Esophagus muscularis mucosa (tissue), 4 donors: ENCODE measurements around the gene AKT1. TPM values are rescaled to one million over a fixed set of nuclear protein-coding genes. Genes with fewer than 3 reads are reported as not detected.
"Not testable (repeated sequence)": the region's sequence is repeated elsewhere in the genome, so short reads cannot be mapped to it uniquely, and the experiment has no call there.

ENCODE experiments used
- DNase-seq: peaks from one replicate; pipeline ENCODE4 v3.0.0-alpha.2; 2017; ENCODE audit errors: extremely low spot score
- H3K27ac ChIP-seq, 4 donors: fragments of 200-600 bp; sonication (generic); replicated peaks in 1 of 4; 1 replicate in 3 of 4; 2 replicates in 1 of 4; pipeline ENCODE4 v1.5.1; 2016 to 2019; ENCODE audit warnings: mild to moderate bottlenecking in 1 of 4
- H3K27me3 ChIP-seq, 4 donors: fragments of 200-600 bp; sonication (generic); one replicate each; pipeline versions ENCODE4 v1.5.1 to v1.6.0; 2016 to 2019
- H3K36me3 ChIP-seq, 4 donors: fragments of 200-600 bp; sonication (generic); one replicate each; pipeline ENCODE4 v1.5.1; 2016 to 2019
- H3K4me1 ChIP-seq, 4 donors: fragments of 200-600 bp; sonication (generic); one replicate each; pipeline ENCODE4 v1.5.1; 2016 to 2019
- H3K4me3 ChIP-seq, 4 donors: fragments of 200-600 bp; sonication (generic); 1 replicate in 2 of 4; 2 replicates in 2 of 4; pipeline ENCODE4 v1.5.1; 2016 to 2019; ENCODE audit warnings: mild to moderate bottlenecking in 4 of 4, moderate library complexity in 1 of 4
- H3K9me3 ChIP-seq, 4 donors: fragments of 200-600 bp; sonication (generic); 1 replicate in 3 of 4; 2 replicates in 1 of 4; pipeline ENCODE4 v1.5.1; 2016 to 2019
- CTCF ChIP-seq, 3 experiments: fragments of 200-600 bp in 2 of 3; fragments of 450-650 bp in 1 of 3; sonication (generic) in 2 of 3; IDR thresholded peaks; one replicate each; pipeline ENCODE4 v1.5.1; 2017 to 2019; ENCODE audit warnings: antibody characterized with exemption in 3 of 3, mild to moderate bottlenecking in 2 of 3, moderate library complexity in 1 of 3
- EP300 ChIP-seq: sonication (generic); formaldehyde crosslinking; IDR thresholded peaks from one replicate; pipeline ENCODE4 v1.6.1; 2017; ENCODE audit warnings: antibody characterized with exemption
- POLR2A ChIP-seq: fragments of 450-650 bp; IDR thresholded peaks from one replicate; pipeline ENCODE4 v1.6.1; 2017; ENCODE audit warnings: antibody characterized with exemption, moderate library complexity, mild to moderate bottlenecking, low read depth
- POLR2AphosphoS5 ChIP-seq, 2 donors: sonication (generic); formaldehyde crosslinking; IDR thresholded peaks; one replicate each; pipeline ENCODE4 v1.6.1; 2017; ENCODE audit warnings: antibody characterized with exemption in 2 of 2
- WGBS: methylation state at CpG from one replicate; pipeline ENCODE4 v1.1.5; 2018; 5-methylcytosine and 5-hydroxymethylcytosine counted together
- intact Hi-C: fragments of 100-400 bp; cut with DNase I; formaldehyde crosslinking; loops from one replicate; pipeline ENCODE4 v1.15.1; 2023
- total RNA-seq, 4 donors: library from RNA; depleted of rRNA; stranded (reverse); fragments of >200 nt; gene quantifications; one replicate each; pipeline versions ENCODE4 v1.1.0 to v1.2.1, GENCODE V29; 2016

Gene AKT1
- total RNA-seq, 4 donors from 2014 or later, result 162 to 267 (median 187) TPM

- intact Hi-C loops, result no loop called here
Measured at GRCh38 chr14:104752423-104752734, 43.2 kb downstream of the AKT1 start.

GRCh38 chr14:104751539-104752422 lies 43.8 kb downstream of the AKT1 start:
- Histone ChIP-seq H3K9me3 (no peaks in the 10 kb centered on the region), H3K27ac (peak overlapping the region; percentile 83 to 95 (median 88)), H3K27me3 (no peaks in the 10 kb centered on the region), H3K4me3 (peak overlapping the region; percentile 77 to 99 (median 86)), H3K36me3 (peaks cover 13 to 17% (median 15%) of the 10 kb centered on the region in 4 donors), H3K4me1 (peaks cover 23 to 63% (median 57%) of the 10 kb centered on the region in 4 donors)
- TF ChIP-seq CTCF (IDR thresholded peaks at IDR 0.05), result no peak
- intact Hi-C loops, result no loop called here
- DNase-seq, result no peak
- WGBS, result 72% methylated on average over 34 of the region's 90 CpGs

More at GRCh38 chr14:104752423-104752734, 43.2 kb downstream of the AKT1 start:
- H3K27ac ChIP-seq, result peak overlapping the region; percentile 83 to 95 (median 88)
- peaks cover 23 to 57% (median 52%) of the 10 kb centered on the region in 4 donors for H3K4me1 ChIP-seq
- peaks cover 17 to 23% (median 21%) of the 10 kb centered on the region in 4 donors for H3K36me3 ChIP-seq
- TF ChIP-seq POLR2AphosphoS5 (IDR thresholded peaks at IDR 0.05), result no peak
- no peak for TF ChIP-seq CTCF (IDR thresholded peaks at IDR 0.05)
- no peak for TF ChIP-seq POLR2A
- no peak for TF ChIP-seq EP300
- 3% methylated on average over 21 of the region's 21 CpGs for WGBS
- peak overlapping the region; percentile 77 to 99 (median 86) for H3K4me3 ChIP-seq
- DNase-seq, result no peak
- no peaks in the 10 kb centered on the region for H3K27me3 ChIP-seq
- no peaks in the 10 kb centered on the region for H3K9me3 ChIP-seq

GRCh38 chr14:104750753-104751057 lies 44.8 kb downstream of the AKT1 start:
- peaks cover 23 to 74% (median 65%) of the 10 kb centered on the region in 4 donors for H3K4me1 ChIP-seq
- H3K27me3 ChIP-seq, H3K4me3 ChIP-seq, intact Hi-C loops, H3K9me3 ChIP-seq, H3K27ac ChIP-seq, DNase-seq: not testable (repeated sequence)
- peaks cover 2 to 14% (median 4%) of the 10 kb centered on the region in 4 donors for H3K36me3 ChIP-seq
- WGBS, result 100% methylated on average over 3 of the region's 5 CpGs

- peaks cover 23 to 71% (median 60%) of the 10 kb centered on the region in 4 donors for H3K4me1 ChIP-seq
- DNase-seq, result no peak
- no peak overlapping the region for H3K4me3 ChIP-seq
- H3K27ac ChIP-seq, result no peak overlapping the region
- TF ChIP-seq CTCF (IDR thresholded peaks at IDR 0.05) (no peak), POLR2A (no peak), EP300 (no peak), POLR2AphosphoS5 (IDR thresholded peaks at IDR 0.05) (no peak)
- peaks cover 0 to 12% (median under 1%) of the 10 kb centered on the region in 4 donors for H3K36me3 ChIP-seq
- WGBS, result 78% methylated on average over 11 of the region's 12 CpGs
- intact Hi-C loops, result no loop called here
- H3K9me3 ChIP-seq, result no peaks in the 10 kb centered on the region
- no peaks in the 10 kb centered on the region for H3K27me3 ChIP-seq
Measured at GRCh38 chr14:104750056-104750752, 45.3 kb downstream of the AKT1 start.

- no peaks in the 10 kb centered on the region for H3K27me3 ChIP-seq
- TF ChIP-seq POLR2A (no peak), POLR2AphosphoS5 (IDR thresholded peaks at IDR 0.05) (no peak), EP300 (no peak), CTCF (IDR thresholded peaks at IDR 0.05) (no peak)
- DNase-seq, result no peak
- no peak overlapping the region for H3K4me3 ChIP-seq
- H3K36me3 ChIP-seq, result peaks cover 0 to 21% (median 4%) of the 10 kb centered on the region in 4 donors
- WGBS, result 40% methylated on average over 11 of the region's 11 CpGs
- no peak overlapping the region for H3K27ac ChIP-seq
- peaks cover 13 to 61% (median 50%) of the 10 kb centered on the region in 4 donors for H3K4me1 ChIP-seq
- intact Hi-C loops, result no loop called here
- H3K9me3 ChIP-seq, result no peaks in the 10 kb centered on the region
Measured at GRCh38 chr14:104749111-104749649, 46.4 kb downstream of the AKT1 start.
